GM18498 (cell line): ENCODE measurements around the gene SGTA.

Source experiments
- ATAC-seq: cut with Tn5 transposase; IDR thresholded peaks from one replicate; pipeline ENCODE4 v1.9.1; 2021; ENCODE audit warnings: mild to moderate bottlenecking, moderate library complexity; ENCODE audit not compliant: unreplicated experiment

The SGTA gene

GRCh38 chr19:2810141-2811091, 27.3 kb upstream of the SGTA start:
- no peak for ATAC-seq

- ATAC-seq = no peak
Observed at GRCh38 chr19:2809387-2810140, 26.5 kb upstream of the SGTA start.

GRCh38 chr19:2808129-2808941, 25.3 kb upstream of the SGTA start:
- no peak for ATAC-seq

- no peak for ATAC-seq
Observed at GRCh38 chr19:2807379-2808128, 24.5 kb upstream of the SGTA start.

- ATAC-seq = no peak
Observed at GRCh38 chr19:2806736-2807378, 23.8 kb upstream of the SGTA start.

- ATAC-seq = no peak
Observed at GRCh38 chr19:2805991-2806649, 23.0 kb upstream of the SGTA start.

GRCh38 chr19:2805261-2805900, 22.3 kb upstream of the SGTA start:
- ATAC-seq = no peak

GRCh38 chr19:2804156-2805004, 21.3 kb upstream of the SGTA start:
- no peak for ATAC-seq

- no peak for ATAC-seq
Observed at GRCh38 chr19:2803486-2804155, 20.5 kb upstream of the SGTA start.

GRCh38 chr19:2802826-2803225, 19.8 kb upstream of the SGTA start:
- ATAC-seq = no peak

GRCh38 chr19:2800506-2800905, 17.4 kb upstream of the SGTA start:
- ATAC-seq = no peak

- ATAC-seq = no peak
Observed at GRCh38 chr19:2799273-2800020, 16.4 kb upstream of the SGTA start.

GRCh38 chr19:2798733-2799132, 15.7 kb upstream of the SGTA start:
- ATAC-seq = no peak

GRCh38 chr19:2798158-2798685, 15.1 kb upstream of the SGTA start:
- no peak for ATAC-seq

GRCh38 chr19:2797280-2797679, 14.2 kb upstream of the SGTA start:
- ATAC-seq = no peak

GRCh38 chr19:2796659-2797266, 13.7 kb upstream of the SGTA start:
- ATAC-seq = no peak
